Natural killer cell (primary cell): ENCODE results near the gene KDM3B. TPM values are rescaled to one million over a fixed set of nuclear protein-coding genes. Genes with fewer than 3 reads are reported as not detected.

Experiments used
- ATAC-seq, 3 donors: fragments of 150-1000 bp in 2 of 3; fragments of 200-7000 bp in 1 of 3; cut with Tn5 transposase; 1 replicate in 1 of 3; 2 replicates in 2 of 3; pipeline ENCODE4 v1.10.0; 2021; ENCODE audit warnings: mild to moderate bottlenecking in 2 of 3, moderate library complexity in 2 of 3
- DNase-seq, 2 donors: peaks; one replicate each; pipeline versions ENCODE4 v3.0.0 to v3.0.0-alpha.2; 2013 to 2021; ENCODE audit warnings: mixed read lengths in 1 of 2
- H3K27ac ChIP-seq: one replicate; pipeline ENCODE4 v1.5.1; 2013; ENCODE audit warnings: mild to moderate bottlenecking, low read length
- H3K27me3 ChIP-seq: one replicate; pipeline ENCODE4 v1.6.1; 2013; ENCODE audit warnings: low read length; ENCODE audit not compliant: control insufficient read depth, insufficient read depth
- H3K36me3 ChIP-seq: one replicate; pipeline ENCODE4 v1.6.1; 2013; ENCODE audit warnings: low read length; ENCODE audit not compliant: control insufficient read depth, insufficient read depth
- H3K4me1 ChIP-seq: one replicate; pipeline ENCODE4 v1.6.1; 2013; ENCODE audit warnings: low read length; ENCODE audit not compliant: control insufficient read depth, insufficient read depth
- H3K4me3 ChIP-seq: one replicate; pipeline ENCODE4 v1.5.1; 2013; ENCODE audit warnings: low read length
- H3K9me3 ChIP-seq: one replicate; pipeline ENCODE4 v1.6.1; 2013; ENCODE audit warnings: low read length; ENCODE audit not compliant: control insufficient read depth, insufficient read depth
- H3K27ac Mint-ChIP-seq, 2 donors: one replicate each; pipeline ENCODE4 v1.8.0; 2022; ENCODE audit warnings: mild to moderate bottlenecking in 2 of 2, mixed read lengths in 2 of 2, moderate library complexity in 1 of 2
- H3K27me3 Mint-ChIP-seq, 2 donors: one replicate each; pipeline ENCODE4 v1.8.0; 2022; ENCODE audit warnings: low read depth in 2 of 2, mixed read lengths in 2 of 2
- H3K36me3 Mint-ChIP-seq: one replicate; pipeline ENCODE4 v1.8.0; 2022; ENCODE audit warnings: mixed read lengths
- H3K4me1 Mint-ChIP-seq, 2 donors: one replicate each; pipeline ENCODE4 v1.8.0; 2022; ENCODE audit warnings: mixed read lengths in 2 of 2
- H3K4me3 Mint-ChIP-seq: one replicate; pipeline ENCODE4 v1.8.0; 2022; ENCODE audit warnings: mild to moderate bottlenecking, moderate library complexity, mixed read lengths
- H3K9me3 Mint-ChIP-seq, 2 donors: one replicate each; pipeline ENCODE4 v1.8.0; 2022; ENCODE audit warnings: mixed read lengths in 2 of 2
- CTCF ChIP-seq: fragments of 200-600 bp; IDR thresholded peaks from one replicate; pipeline ENCODE4 v1.8.0; 2022; ENCODE audit warnings: antibody characterized with exemption
- WGBS: methylation state at CpG from one replicate; pipeline ENCODE4 v1.1.7; 2013; ENCODE audit warnings: missing lambda C conversion rate; ENCODE audit not compliant: insufficient coverage; 5-methylcytosine and 5-hydroxymethylcytosine counted together
- intact Hi-C: fragments of 100-400 bp; cut with micrococcal nuclease; formaldehyde crosslinking; loops from one replicate; pipeline ENCODE4 v1.14.2; 2022
- total RNA-seq, 4 donors: library from RNA; stranded (reverse); fragments of 120-200 nt in 1 of 4; gene quantifications; one replicate each; pipeline versions ENCODE4 v1.2.3 to v1.2.4, GENCODE V29; 2013 to 2022

The KDM3B gene
- total RNA-seq, 3 donors from 2014 or later (not counting 1 experiment from before 2014, with no cell fraction given), result 82.3 to 87.1 (median 82.3) TPM

DNA sequence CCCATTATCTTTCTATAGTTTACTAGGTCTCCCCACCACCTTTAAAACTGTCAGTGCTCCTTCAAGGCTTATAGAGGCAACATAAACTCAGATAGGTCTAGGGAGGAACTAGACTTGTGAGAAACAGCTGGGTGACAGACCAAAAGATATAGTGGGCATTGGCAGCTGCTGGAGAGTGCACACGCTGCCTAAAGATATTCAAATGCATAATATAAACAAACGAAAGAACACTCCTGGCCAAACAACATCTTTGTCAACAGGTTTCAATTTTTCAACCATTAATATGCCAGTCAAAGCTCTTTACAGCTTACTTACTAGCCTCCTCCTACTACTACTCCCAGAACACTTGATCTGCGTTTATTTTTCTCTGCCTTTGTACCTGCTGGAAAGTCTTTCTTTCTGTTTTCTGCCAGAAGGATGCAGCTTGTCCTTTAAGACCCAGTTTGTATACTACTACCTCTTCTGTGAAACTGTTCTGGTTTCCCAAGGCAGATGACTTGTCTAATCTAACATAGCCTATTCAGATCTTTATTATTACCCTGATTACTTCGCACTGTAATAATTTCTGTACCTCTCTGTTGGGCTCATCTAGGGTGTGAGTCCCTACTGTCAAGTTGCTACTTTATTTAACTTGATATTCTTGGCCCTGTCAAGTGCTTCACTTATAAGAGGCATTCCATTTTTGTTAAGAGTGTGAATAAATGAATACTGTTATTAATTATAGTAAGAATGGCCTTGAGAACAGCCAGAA lies 14.3 kb downstream of the KDM3B start:
- Histone ChIP-seq H3K27me3 (no peaks in the 10 kb centered on the region), H3K9me3 (no peaks in the 10 kb centered on the region), H3K4me1 (peaks cover 11% of the 10 kb centered on the region), H3K4me3 (no peak overlapping the region), H3K27ac (no peak overlapping the region), H3K36me3 (peaks cover 2% of the 10 kb centered on the region)
- Mint-ChIP-seq H3K27me3 (no peaks in the 10 kb centered on the region), H3K9me3 (no peaks in the 10 kb centered on the region), H3K4me1 (peaks cover 44 to 46% of the 10 kb centered on the region in 2 donors), H3K4me3 (no peak overlapping the region), H3K36me3 (no peaks in the 10 kb centered on the region), H3K27ac (peak overlapping the region; percentile 5 to 13)
- intact Hi-C loops, result no loop called here
- no peak for DNase-seq
- no peak for TF ChIP-seq CTCF
- WGBS, result 80% methylated on average over 4 of the region's 4 CpGs
- no peak for ATAC-seq

DNA sequence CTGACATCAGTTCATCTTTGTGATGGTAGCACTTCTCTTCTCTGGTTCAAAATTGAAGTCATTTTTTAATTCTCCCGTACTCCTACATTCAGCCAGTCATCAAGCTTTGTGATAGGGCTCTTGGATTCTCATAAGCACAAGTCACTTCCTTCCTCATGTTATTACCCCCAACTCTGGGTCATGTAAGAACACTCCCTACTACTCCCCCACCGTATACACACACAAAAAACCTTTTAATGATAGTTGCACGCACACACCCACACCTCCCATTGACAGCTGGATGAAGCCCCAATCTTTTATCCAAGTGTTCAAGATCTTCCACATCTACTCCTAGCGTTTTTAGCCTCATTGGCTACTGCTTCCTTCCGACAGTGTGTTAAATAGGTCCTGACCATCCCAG lies 16.8 kb downstream of the KDM3B start:
- H3K4me1 ChIP-seq, result peaks cover 11% of the 10 kb centered on the region
- Mint-ChIP-seq H3K4me3 (no peak overlapping the region), H3K4me1 (peaks cover 35 to 40% of the 10 kb centered on the region in 2 donors), H3K27me3 (no peaks in the 10 kb centered on the region), H3K9me3 (no peaks in the 10 kb centered on the region), H3K27ac (peak overlapping the region; percentile 29 to 57), H3K36me3 (no peaks in the 10 kb centered on the region)
- TF ChIP-seq CTCF, result no peak
- intact Hi-C loops, result no loop called here
- peak overlapping the region; percentile 22 for H3K27ac ChIP-seq
- no peaks in the 10 kb centered on the region for H3K27me3 ChIP-seq
- peak in 1 of 3 donors; percentile 53 for ATAC-seq
- H3K9me3 ChIP-seq, result no peaks in the 10 kb centered on the region
- H3K36me3 ChIP-seq, result no peaks in the 10 kb centered on the region
- H3K4me3 ChIP-seq, result no peak overlapping the region
- 72% methylated on average over 5 of the region's 5 CpGs for WGBS
- DNase-seq, result no peak

DNA sequence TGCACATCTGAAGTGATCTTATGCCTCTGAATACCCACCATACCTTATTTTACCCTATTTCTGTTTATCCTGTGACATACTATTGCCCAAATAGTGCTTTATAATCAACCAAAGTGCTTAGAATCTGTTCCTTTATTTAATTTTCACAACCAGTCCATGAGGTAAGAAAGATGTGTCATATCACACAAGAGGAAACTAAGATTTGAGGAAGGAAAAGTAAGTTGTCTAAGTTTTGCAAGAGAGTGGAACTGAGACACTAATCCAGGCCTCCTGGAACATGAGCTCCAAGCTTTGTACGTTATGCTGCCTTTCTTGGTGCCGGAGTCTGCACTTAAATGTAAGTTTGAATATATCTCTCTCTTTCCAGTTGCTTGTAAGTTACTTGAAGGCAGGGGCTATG lies 17.2 kb downstream of the KDM3B start:
- Mint-ChIP-seq H3K9me3 (no peaks in the 10 kb centered on the region), H3K4me3 (no peak overlapping the region), H3K27ac (peak overlapping the region; percentile 29 to 57), H3K36me3 (no peaks in the 10 kb centered on the region), H3K27me3 (no peaks in the 10 kb centered on the region), H3K4me1 (peaks cover 32 to 37% of the 10 kb centered on the region in 2 donors)
- ATAC-seq (peak in 1 of 3 donors; percentile 48), DNase-seq (no peak)
- intact Hi-C loops, result no loop called here
- H3K4me3 ChIP-seq, result no peak overlapping the region
- H3K36me3 ChIP-seq, result peaks cover 4% of the 10 kb centered on the region
- H3K27ac ChIP-seq, result peak overlapping the region; percentile 22
- H3K27me3 ChIP-seq, result no peaks in the 10 kb centered on the region
- H3K9me3 ChIP-seq, result no peaks in the 10 kb centered on the region
- peaks cover 11% of the 10 kb centered on the region for H3K4me1 ChIP-seq
- 88% methylated on average over 1 of the region's 2 CpGs for WGBS
- TF ChIP-seq CTCF, result no peak

GRCh38 chr5:138370537-138370936 lies 18.1 kb downstream of the KDM3B start:
- H3K9me3 ChIP-seq, result no peaks in the 10 kb centered on the region
- Mint-ChIP-seq H3K4me1 (peaks cover 32 to 37% of the 10 kb centered on the region in 2 donors), H3K36me3 (no peaks in the 10 kb centered on the region), H3K9me3 (no peaks in the 10 kb centered on the region), H3K4me3 (no peak overlapping the region), H3K27ac (no peak overlapping the region), H3K27me3 (no peaks in the 10 kb centered on the region)
- peaks cover 10% of the 10 kb centered on the region for H3K36me3 ChIP-seq
- ATAC-seq, result no peak
- WGBS, result 97% methylated on average over 3 of the region's 3 CpGs
- peaks cover 11% of the 10 kb centered on the region for H3K4me1 ChIP-seq
- H3K27ac ChIP-seq, result no peak overlapping the region
- H3K27me3 ChIP-seq, result no peaks in the 10 kb centered on the region
- H3K4me3 ChIP-seq, result no peak overlapping the region
- no peak for TF ChIP-seq CTCF
- intact Hi-C loops, result no loop called here
- DNase-seq, result no peak
